Measurements from ENCODE around the gene KIF5C.

GRCh38 chr2:148954536-148954935 lies 79.5 kb downstream of the KIF5C start:
- TF ChIP-seq HNF4G (IDR thresholded peaks at IDR 0.05): no peak
- no peak for TF ChIP-seq CTCF (IDR thresholded peaks at IDR 0.05; ENCODE audit: low read depth, low read length, missing input control)
- no peak for TF ChIP-seq RAD21 (IDR thresholded peaks at IDR 0.05)
- no peak for TF ChIP-seq ZBTB33 (IDR thresholded peaks at IDR 0.05)
- no peak for TF ChIP-seq RXRA (IDR thresholded peaks at IDR 0.05)
- no peak for TF ChIP-seq YY1 (IDR thresholded peaks at IDR 0.05)
- TF ChIP-seq MAX (IDR thresholded peaks at IDR 0.05): no peak
- no peak for TF ChIP-seq SP1 (IDR thresholded peaks at IDR 0.05)
- TF ChIP-seq TAF1 (conservative IDR thresholded peaks at IDR 0.05): no peak
- no peak for TF ChIP-seq JUND (IDR thresholded peaks at IDR 0.05)
- TF ChIP-seq REST (IDR thresholded peaks at IDR 0.05): no peak
